Activated naive CD4-positive, alpha-beta T cell treated with anti-CD3 and anti-CD28 coated beads for 36 hours (primary cell): ENCODE results near the gene MRPL50. TPM values are rescaled to one million over a fixed set of nuclear protein-coding genes. Genes with fewer than 3 reads are reported as not detected.

ENCODE experiments used
- CTCF ChIA-PET: fragments of 350-600 bp; sonication (Branson Sonifier 250); formaldehyde crosslinking; loops from one replicate; lab custom pipeline; 2021; ENCODE audit warnings: antibody characterized with exemption; lab: Charles Lee
- DNase-seq: peaks from one replicate; pipeline ENCODE4 v3.0.0-alpha.2; 2020
- H3K27ac Mint-ChIP-seq: one replicate; pipeline ENCODE4 v1.8.0; 2021; ENCODE audit warnings: mild to moderate bottlenecking, mixed read lengths
- H3K27me3 Mint-ChIP-seq: one replicate; pipeline ENCODE4 v1.8.0; 2021; ENCODE audit warnings: low read depth, mixed read lengths
- H3K36me3 Mint-ChIP-seq: one replicate; pipeline ENCODE4 v1.8.0; 2021; ENCODE audit warnings: low read depth, mixed read lengths
- H3K4me1 Mint-ChIP-seq: one replicate; pipeline ENCODE4 v1.8.0; 2021; ENCODE audit warnings: low read depth, mixed read lengths
- H3K4me3 Mint-ChIP-seq: one replicate; pipeline ENCODE4 v1.8.0; 2021; ENCODE audit warnings: mild to moderate bottlenecking, moderate library complexity, mixed read lengths
- H3K9me3 Mint-ChIP-seq: one replicate; pipeline ENCODE4 v1.8.0; 2021; ENCODE audit warnings: mixed read lengths
- intact Hi-C: fragments of 100-400 bp; cut with micrococcal nuclease; formaldehyde crosslinking; loops from one replicate; pipeline ENCODE4 v1.15.1; 2023
- total RNA-seq, 2 experiments: library from RNA; stranded (reverse); gene quantifications; one replicate each; pipeline ENCODE4 v1.2.3, GENCODE V29; 2021

Gene MRPL50
- total RNA-seq, 2 experiments from 2014 or later, result 13.2 to 14.3 TPM

DNA sequence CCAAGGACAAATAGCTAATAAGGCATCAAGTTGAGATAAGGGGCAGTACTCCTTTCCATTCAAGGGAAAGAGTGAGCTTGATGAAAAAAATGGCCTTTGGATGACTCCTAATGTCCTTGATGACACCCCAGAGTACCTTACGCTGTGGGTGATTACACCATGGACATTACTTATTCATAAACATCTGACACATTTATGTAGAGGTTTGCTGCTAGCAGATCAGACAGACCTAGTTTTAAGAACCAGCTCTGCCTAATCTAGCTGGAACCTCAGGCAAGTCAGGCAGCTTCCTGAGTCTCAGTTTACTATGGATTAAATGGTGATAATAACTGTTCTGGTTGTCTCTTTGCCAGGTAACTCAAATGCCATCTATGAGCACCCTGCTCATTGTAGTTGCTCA lies 34.3 kb upstream of the MRPL50 start:
- Mint-ChIP-seq H3K27ac (no peak overlapping the region), H3K27me3 (peaks cover 30% of the 10 kb centered on the region), H3K36me3 (no peaks in the 10 kb centered on the region), H3K4me1 (peaks cover 2% of the 10 kb centered on the region), H3K4me3 (no peak overlapping the region), H3K9me3 (no peaks in the 10 kb centered on the region)
- no peak for DNase-seq
- CTCF ChIA-PET, result interaction anchor here (1.3 to 2.1 kb wide), 2 partner anchors 16 to 26 kb away, joined by 5 to 6 read pairs; no protein-coding TSS in a partner anchor
- intact Hi-C loops, result no loop called here

- no peak overlapping the region for H3K27ac Mint-ChIP-seq
Measured at GRCh38 chr9:101432171-101432570, 33.8 kb upstream of the MRPL50 start.

DNA sequence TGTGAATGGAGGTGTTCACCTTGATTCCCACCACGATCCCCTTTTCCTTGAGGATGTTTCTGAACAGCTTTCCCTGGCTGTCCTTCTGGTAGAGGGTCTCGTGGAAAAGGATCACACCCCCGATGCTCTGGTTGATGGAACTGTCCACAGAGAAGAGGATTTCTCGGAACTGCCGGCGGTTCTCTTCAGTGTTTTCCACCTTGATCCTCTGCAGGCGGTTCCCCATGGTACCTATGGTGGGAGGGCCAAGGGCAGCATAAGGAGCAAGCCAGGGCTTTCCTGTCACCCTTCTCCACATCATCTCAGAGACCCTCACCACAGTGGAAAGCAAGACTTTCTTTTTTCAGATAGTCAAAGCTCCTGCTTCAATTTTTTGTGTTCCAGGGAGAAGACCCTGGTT lies 31.3 kb upstream of the MRPL50 start:
- peaks cover 17% of the 10 kb centered on the region for H3K27me3 Mint-ChIP-seq
- no peaks in the 10 kb centered on the region for H3K36me3 Mint-ChIP-seq
- CTCF ChIA-PET, result interaction anchor here (0.6 kb wide), 1 partner anchor 57 kb away, joined by 3 read pairs; no protein-coding TSS in a partner anchor
- no peaks in the 10 kb centered on the region for H3K4me1 Mint-ChIP-seq
- no peaks in the 10 kb centered on the region for H3K9me3 Mint-ChIP-seq
- intact Hi-C loops, result no loop called here
- no peak overlapping the region for H3K27ac Mint-ChIP-seq
- no peak for DNase-seq
- no peak overlapping the region for H3K4me3 Mint-ChIP-seq

More at GRCh38 chr9:101432171-101432570, 33.8 kb upstream of the MRPL50 start:
- Mint-ChIP-seq H3K4me3 (no peak overlapping the region), H3K36me3 (no peaks in the 10 kb centered on the region), H3K27me3 (peaks cover 26% of the 10 kb centered on the region), H3K9me3 (no peaks in the 10 kb centered on the region), H3K4me1 (peaks cover 2% of the 10 kb centered on the region)
- intact Hi-C loops, result no loop called here
- CTCF ChIA-PET, result interaction anchor here (1.3 to 2.1 kb wide), 2 partner anchors 17 to 27 kb away, joined by 5 to 6 read pairs; no protein-coding TSS in a partner anchor
- no peak for DNase-seq

DNA sequence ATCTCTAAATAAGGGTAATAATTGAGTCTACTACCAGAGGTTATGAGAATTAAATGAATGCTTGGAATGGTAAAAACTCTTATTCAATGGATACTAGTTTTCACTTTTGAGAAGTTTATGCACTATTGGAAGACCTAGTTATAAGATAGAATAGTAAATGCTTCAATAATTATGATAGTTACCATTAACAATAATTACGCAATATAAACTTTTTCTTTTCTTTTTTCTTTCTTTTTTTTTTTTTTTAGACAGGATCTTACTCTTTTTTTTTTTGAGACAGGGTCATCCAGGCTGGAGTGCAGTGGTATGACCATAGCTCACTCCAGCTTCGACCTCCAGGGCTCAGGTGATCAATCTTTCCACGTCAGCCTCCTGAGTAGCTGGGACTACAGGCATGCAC lies 30.5 kb upstream of the MRPL50 start:
- no peak overlapping the region for H3K4me3 Mint-ChIP-seq
- H3K36me3 Mint-ChIP-seq, result no peaks in the 10 kb centered on the region
- intact Hi-C loops, result no loop called here
- peaks cover 2% of the 10 kb centered on the region for H3K9me3 Mint-ChIP-seq
- no peaks in the 10 kb centered on the region for H3K4me1 Mint-ChIP-seq
- H3K27ac Mint-ChIP-seq, result no peak overlapping the region
- CTCF ChIA-PET, result no interaction called here
- H3K27me3 Mint-ChIP-seq, result peaks cover 19% of the 10 kb centered on the region
- no peak for DNase-seq

- H3K36me3 Mint-ChIP-seq, result no peaks in the 10 kb centered on the region
- H3K4me3 Mint-ChIP-seq, result no peak overlapping the region
- no peak overlapping the region for H3K27ac Mint-ChIP-seq
- no peaks in the 10 kb centered on the region for H3K4me1 Mint-ChIP-seq
- no peak for DNase-seq
- CTCF ChIA-PET, result no interaction called here
- H3K27me3 Mint-ChIP-seq, result peaks cover 18% of the 10 kb centered on the region
- peaks cover 5% of the 10 kb centered on the region for H3K9me3 Mint-ChIP-seq
- intact Hi-C loops, result no loop called here
Measured at GRCh38 chr9:101427957-101428655, 29.7 kb upstream of the MRPL50 start.

DNA sequence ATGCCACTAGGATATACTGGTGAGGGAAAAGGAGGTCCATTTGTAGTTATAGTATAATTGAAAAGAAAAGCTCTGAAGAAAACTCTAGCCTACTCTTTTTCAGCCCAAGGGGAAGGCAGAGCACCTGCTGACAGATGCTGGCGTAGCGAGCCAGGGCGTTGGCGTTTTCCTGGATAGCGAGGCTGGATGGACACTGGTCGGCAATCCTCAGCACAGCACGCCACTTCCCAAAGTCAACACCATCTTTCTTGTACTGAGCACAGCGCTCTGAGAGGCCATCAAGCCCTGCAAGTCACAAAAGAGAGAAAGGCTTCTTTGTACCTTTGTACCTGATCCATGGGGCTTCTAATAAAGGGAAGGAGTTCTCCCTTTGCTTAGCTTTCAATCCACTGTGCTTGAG lies 28.9 kb upstream of the MRPL50 start:
- no peaks in the 10 kb centered on the region for H3K36me3 Mint-ChIP-seq
- H3K9me3 Mint-ChIP-seq, result peaks cover 7% of the 10 kb centered on the region
- no peak overlapping the region for H3K27ac Mint-ChIP-seq
- H3K27me3 Mint-ChIP-seq, result peaks cover 18% of the 10 kb centered on the region
- no peaks in the 10 kb centered on the region for H3K4me1 Mint-ChIP-seq
- no peak overlapping the region for H3K4me3 Mint-ChIP-seq
- intact Hi-C loops, result no loop called here
- CTCF ChIA-PET, result interaction anchor here (1.6 kb wide), 1 partner anchor 40 kb away, joined by 4 read pairs; no protein-coding TSS in a partner anchor
- DNase-seq, result no peak

- intact Hi-C loops, result no loop called here
- no peak for DNase-seq
- H3K36me3 Mint-ChIP-seq, result peaks cover 9% of the 10 kb centered on the region
- CTCF ChIA-PET, result no interaction called here
- H3K4me3 Mint-ChIP-seq, result no peak overlapping the region
- peaks cover 5% of the 10 kb centered on the region for H3K4me1 Mint-ChIP-seq
- peaks cover 32% of the 10 kb centered on the region for H3K9me3 Mint-ChIP-seq
- no peak overlapping the region for H3K27ac Mint-ChIP-seq
- H3K27me3 Mint-ChIP-seq, result peaks cover 2% of the 10 kb centered on the region
Measured at GRCh38 chr9:101421653-101422065, 23.2 kb upstream of the MRPL50 start.

DNA sequence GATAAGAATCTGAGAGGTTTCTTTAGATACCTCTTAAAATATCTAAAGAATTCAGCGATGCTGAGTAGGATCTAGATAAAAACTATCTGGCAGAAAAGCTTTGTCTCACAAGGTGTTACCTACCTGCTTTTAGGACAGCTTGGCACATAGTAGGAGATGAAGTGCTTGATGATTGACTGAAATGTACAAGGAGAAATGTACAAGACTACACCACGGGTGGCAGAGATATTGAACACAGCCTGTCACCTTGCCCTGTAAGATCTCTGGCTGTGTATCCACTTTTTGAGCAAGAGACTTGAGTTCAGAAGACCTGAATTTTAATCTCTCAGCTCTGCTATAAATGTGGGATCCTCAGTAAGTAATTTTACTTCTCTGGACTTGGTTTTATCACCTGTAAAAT lies 21.4 kb upstream of the MRPL50 start:
- intact Hi-C loops, result no loop called here
- Mint-ChIP-seq H3K27ac (no peak overlapping the region), H3K4me1 (peaks cover 5% of the 10 kb centered on the region), H3K9me3 (peaks cover 40% of the 10 kb centered on the region), H3K27me3 (peaks cover 2% of the 10 kb centered on the region), H3K4me3 (no peak overlapping the region), H3K36me3 (peaks cover 17% of the 10 kb centered on the region)
- CTCF ChIA-PET, result no interaction called here
- no peak for DNase-seq

DNA sequence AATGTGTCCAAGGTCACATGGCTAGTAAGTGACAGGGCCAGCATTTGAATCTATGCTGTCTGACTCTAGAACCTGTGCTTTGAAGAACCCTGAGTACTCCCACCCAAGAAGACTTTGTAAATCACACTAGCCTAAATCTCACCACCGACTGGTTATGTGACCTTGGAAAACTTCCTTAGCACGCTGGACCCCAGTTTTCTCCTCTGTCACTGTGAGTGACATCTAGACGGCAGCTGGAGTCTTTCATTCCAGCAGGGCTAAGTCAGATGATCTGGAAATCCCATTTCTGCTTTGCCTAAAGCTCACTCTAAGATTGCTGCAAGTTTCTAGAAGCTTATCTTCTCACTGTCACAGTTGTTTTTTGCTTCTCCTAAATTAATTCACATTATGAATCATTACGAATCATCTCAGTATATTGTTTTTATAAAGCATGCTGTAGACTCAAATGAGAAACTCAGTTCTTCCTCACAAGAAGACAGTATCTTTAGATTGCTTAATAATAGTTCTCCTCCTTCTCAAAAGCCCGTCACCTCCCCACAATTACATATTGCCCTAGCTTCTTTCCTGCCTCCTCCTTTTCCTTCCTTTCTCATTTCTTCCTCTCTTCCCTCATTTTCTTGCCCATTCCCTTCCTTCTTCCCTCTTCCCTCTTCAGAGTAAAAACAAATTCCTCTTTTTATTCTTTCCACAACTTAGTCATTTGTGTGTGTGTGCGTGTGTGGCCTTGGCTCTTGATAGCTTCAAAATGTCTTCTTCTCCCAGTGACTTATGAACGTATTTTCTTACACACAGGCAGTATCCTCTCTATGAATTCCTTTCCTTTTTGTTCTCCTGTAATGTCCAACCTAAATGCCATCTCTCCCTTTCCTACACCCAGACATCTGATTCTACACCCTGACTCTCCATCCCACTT lies 20.4 kb upstream of the MRPL50 start:
- Mint-ChIP-seq H3K9me3 (peaks cover 43% of the 10 kb centered on the region), H3K27ac (no peak overlapping the region), H3K4me1 (peaks cover 5% of the 10 kb centered on the region), H3K27me3 (no peaks in the 10 kb centered on the region), H3K36me3 (peaks cover 24% of the 10 kb centered on the region), H3K4me3 (no peak overlapping the region)
- intact Hi-C loops, result no loop called here
- CTCF ChIA-PET, result no interaction called here
- no peak for DNase-seq

DNA sequence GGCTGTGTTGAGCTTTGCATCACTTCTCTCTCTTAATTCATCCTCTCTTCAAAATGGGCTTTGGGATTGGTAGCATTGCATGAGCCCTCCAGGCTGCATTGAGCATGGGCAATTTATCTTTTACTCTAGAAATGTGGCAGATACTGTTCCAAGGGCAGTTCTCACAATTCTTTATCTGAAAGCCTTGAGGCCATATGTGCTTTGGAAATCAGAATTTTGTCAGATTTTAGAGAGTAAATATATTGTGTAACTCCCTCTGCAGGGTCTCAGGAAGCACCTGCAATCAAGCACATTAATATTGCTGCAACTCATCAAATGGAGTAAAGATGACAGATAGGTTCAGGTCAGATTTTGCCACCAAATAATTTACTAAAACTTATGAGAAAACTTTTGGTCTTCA lies 19.6 kb upstream of the MRPL50 start:
- peaks cover 32% of the 10 kb centered on the region for H3K36me3 Mint-ChIP-seq
- peaks cover 46% of the 10 kb centered on the region for H3K9me3 Mint-ChIP-seq
- no peak for DNase-seq
- no peak overlapping the region for H3K4me3 Mint-ChIP-seq
- H3K27ac Mint-ChIP-seq, result no peak overlapping the region
- intact Hi-C loops, result no loop called here
- CTCF ChIA-PET, result no interaction called here
- H3K27me3 Mint-ChIP-seq, result no peaks in the 10 kb centered on the region
- H3K4me1 Mint-ChIP-seq, result peaks cover 5% of the 10 kb centered on the region

- CTCF ChIA-PET, result no interaction called here
- Mint-ChIP-seq H3K9me3 (peaks cover 50% of the 10 kb centered on the region), H3K4me3 (no peak overlapping the region), H3K27ac (no peak overlapping the region), H3K27me3 (no peaks in the 10 kb centered on the region), H3K36me3 (peaks cover 36% of the 10 kb centered on the region), H3K4me1 (peaks cover 5% of the 10 kb centered on the region)
- intact Hi-C loops, result no loop called here
- no peak for DNase-seq
Measured at GRCh38 chr9:101417389-101417788, 19.0 kb upstream of the MRPL50 start.

DNA sequence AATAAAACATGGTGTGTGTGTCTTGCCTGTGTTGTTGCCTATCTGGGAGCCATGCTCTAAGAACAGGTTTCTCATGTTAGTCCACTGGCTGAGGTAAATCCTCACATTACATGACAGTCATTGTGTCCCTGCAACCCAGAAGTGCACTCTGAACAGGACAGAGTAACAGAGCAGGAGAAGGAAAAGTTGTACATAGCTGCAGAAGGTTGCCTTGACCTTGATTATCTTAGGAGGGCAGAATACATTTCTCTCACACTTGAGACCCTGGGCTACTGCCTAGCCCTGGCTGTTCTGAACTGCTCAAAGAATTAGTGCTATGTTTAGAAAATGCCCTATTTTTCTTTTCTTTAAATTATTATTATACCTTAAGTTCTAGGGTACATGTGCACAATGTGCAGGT lies 17.2 kb upstream of the MRPL50 start:
- DNase-seq, result no peak
- H3K4me1 Mint-ChIP-seq, result peaks cover 5% of the 10 kb centered on the region
- no peaks in the 10 kb centered on the region for H3K27me3 Mint-ChIP-seq
- no peak overlapping the region for H3K4me3 Mint-ChIP-seq
- H3K36me3 Mint-ChIP-seq, result peaks cover 46% of the 10 kb centered on the region
- H3K27ac Mint-ChIP-seq, result no peak overlapping the region
- CTCF ChIA-PET, result no interaction called here
- intact Hi-C loops, result no loop called here
- peaks cover 54% of the 10 kb centered on the region for H3K9me3 Mint-ChIP-seq
